ENCODE results near the gene ROR2. TPM values are rescaled to one million over a fixed set of nuclear protein-coding genes. Genes with fewer than 3 reads are reported as not detected.

ROR2 gene
- total RNA-seq, 2 experiments from 2014 or later, result not detected

GRCh38 chr9:91803151-91803940 is 146.7 kb downstream of the ROR2 start:
- Histone ChIP-seq H3K27ac (ENCODE audit: low read depth in 1 of 2, low read length in 2 of 2) (no peak overlapping the region), H3K27me3 (ENCODE audit: control insufficient read depth in 1 of 2, insufficient read depth in 2 of 2, low read length in 2 of 2) (peaks cover 0 to 2% of the 10 kb centered on the region in 2 experiments), H3K9me3 (ENCODE audit: control insufficient read depth in 1 of 2, insufficient read depth in 1 of 2, low read length in 2 of 2) (no peaks in the 10 kb centered on the region), H3K4me3 (ENCODE audit: low read length) (no peak overlapping the region), H3K36me3 (ENCODE audit: insufficient read depth, low read length) (no peaks in the 10 kb centered on the region), H3K4me1 (ENCODE audit: insufficient read depth, low read length) (peaks cover 23% of the 10 kb centered on the region)
- Mint-ChIP-seq H3K9me3 (no peaks in the 10 kb centered on the region), H3K27ac (no peak overlapping the region), H3K27me3 (no peaks in the 10 kb centered on the region), H3K4me1 (ENCODE audit: low read depth) (peaks cover 13% of the 10 kb centered on the region), H3K4me3 (no peak overlapping the region), H3K36me3 (ENCODE audit: low read depth) (no peaks in the 10 kb centered on the region)
- no peak for ATAC-seq (ENCODE audit: poor library complexity)
- no peak for DNase-seq
- intact Hi-C loops (cut with DNase I, micrococcal nuclease), result no loop called here
- CTCF ChIA-PET, result no interaction called here
- no peak for TF ChIP-seq CTCF (IDR thresholded peaks at IDR 0.05)
- POLR2A ChIA-PET, result no interaction called here

GRCh38 chr9:91802391-91802790 is 147.6 kb downstream of the ROR2 start:
- CTCF ChIA-PET, result no interaction called here
- DNase-seq (no peak), ATAC-seq (ENCODE audit: poor library complexity) (no peak)
- Histone ChIP-seq H3K9me3 (ENCODE audit: control insufficient read depth in 1 of 2, insufficient read depth in 1 of 2, low read length in 2 of 2) (no peaks in the 10 kb centered on the region), H3K27me3 (ENCODE audit: control insufficient read depth in 1 of 2, insufficient read depth in 2 of 2, low read length in 2 of 2) (peaks cover 0 to 2% of the 10 kb centered on the region in 2 experiments), H3K27ac (ENCODE audit: low read depth in 1 of 2, low read length in 2 of 2) (no peak overlapping the region), H3K36me3 (ENCODE audit: insufficient read depth, low read length) (no peaks in the 10 kb centered on the region), H3K4me3 (ENCODE audit: low read length) (no peak overlapping the region), H3K4me1 (ENCODE audit: insufficient read depth, low read length) (peaks cover 23% of the 10 kb centered on the region)
- H3K9me3 Mint-ChIP-seq, result no peaks in the 10 kb centered on the region
- no peaks in the 10 kb centered on the region for H3K27me3 Mint-ChIP-seq
- H3K4me3 Mint-ChIP-seq, result no peak overlapping the region
- no peaks in the 10 kb centered on the region for H3K36me3 Mint-ChIP-seq (ENCODE audit: low read depth)
- POLR2A ChIA-PET, result no interaction called here
- intact Hi-C loops (cut with DNase I, micrococcal nuclease), result no loop called here
- H3K4me1 Mint-ChIP-seq (ENCODE audit: low read depth), result peaks cover 13% of the 10 kb centered on the region
- no peak for TF ChIP-seq CTCF (IDR thresholded peaks at IDR 0.05)
- no peak overlapping the region for H3K27ac Mint-ChIP-seq

DNA sequence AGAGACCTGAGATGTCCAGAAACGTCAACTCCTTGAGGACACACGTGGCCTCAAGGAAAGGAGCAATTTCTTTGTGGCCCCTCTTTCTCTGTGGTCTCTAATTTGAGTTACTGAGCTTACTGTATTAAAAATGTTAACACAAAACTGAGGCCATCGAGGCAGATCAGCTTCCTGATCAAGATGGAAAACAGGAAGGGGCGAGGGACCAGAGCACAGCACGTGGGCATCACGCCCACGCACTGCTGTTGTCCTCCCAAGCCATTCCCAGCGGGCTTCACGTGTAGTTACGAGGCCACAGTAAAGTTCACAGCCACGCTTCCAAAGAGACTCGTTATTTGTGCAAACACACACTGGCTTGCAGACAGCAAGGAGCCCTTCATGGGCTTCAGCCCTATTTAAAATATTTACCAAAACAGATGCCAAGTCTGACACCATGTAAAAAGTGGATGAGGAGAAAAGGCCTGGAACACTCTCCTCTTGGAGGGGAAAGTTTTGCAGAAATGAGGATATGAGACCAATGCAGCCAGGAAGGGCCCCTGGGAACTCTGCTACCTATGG is 149.5 kb downstream of the ROR2 start:
- TF ChIP-seq CTCF (IDR thresholded peaks at IDR 0.05), result no peak
- H3K27me3 ChIP-seq (ENCODE audit: control insufficient read depth in 1 of 2, insufficient read depth in 2 of 2, low read length in 2 of 2), result peaks cover 0 to 2% of the 10 kb centered on the region in 2 experiments
- H3K36me3 ChIP-seq (ENCODE audit: insufficient read depth, low read length), result no peaks in the 10 kb centered on the region
- H3K27me3 Mint-ChIP-seq, result no peaks in the 10 kb centered on the region
- peaks cover 0 to 3% of the 10 kb centered on the region in 2 experiments for H3K9me3 ChIP-seq (ENCODE audit: control insufficient read depth in 1 of 2, insufficient read depth in 1 of 2, low read length in 2 of 2)
- H3K27ac ChIP-seq (ENCODE audit: low read depth in 1 of 2, low read length in 2 of 2), result no peak overlapping the region
- H3K27ac Mint-ChIP-seq, result no peak overlapping the region
- ATAC-seq (ENCODE audit: poor library complexity), result no peak
- DNase-seq, result no peak
- H3K9me3 Mint-ChIP-seq, result no peaks in the 10 kb centered on the region
- peaks cover 28% of the 10 kb centered on the region for H3K4me1 ChIP-seq (ENCODE audit: insufficient read depth, low read length)
- POLR2A ChIA-PET, result no interaction called here
- CTCF ChIA-PET, result no interaction called here
- peaks cover 13% of the 10 kb centered on the region for H3K4me1 Mint-ChIP-seq (ENCODE audit: low read depth)
- H3K4me3 Mint-ChIP-seq, result no peak overlapping the region
- no peak overlapping the region for H3K4me3 ChIP-seq (ENCODE audit: low read length)
- H3K36me3 Mint-ChIP-seq (ENCODE audit: low read depth), result no peaks in the 10 kb centered on the region
- intact Hi-C loops (cut with DNase I, micrococcal nuclease), result no loop called here

Measured in CD4-positive, alpha-beta T cell (primary cell).